ENCODE measurements around the gene AMOTL1. TPM values are rescaled to one million over a fixed set of nuclear protein-coding genes. Genes with fewer than 3 reads are reported as not detected.

The AMOTL1 gene
- total RNA-seq, 1 donor from 2014 or later: 57.1 TPM

- DNase-seq (ENCODE audit: extremely low read depth, low read depth, low spot score): no peak
Measured at GRCh38 chr11:94923004-94923334, 154.8 kb downstream of the AMOTL1 start.

DNA sequence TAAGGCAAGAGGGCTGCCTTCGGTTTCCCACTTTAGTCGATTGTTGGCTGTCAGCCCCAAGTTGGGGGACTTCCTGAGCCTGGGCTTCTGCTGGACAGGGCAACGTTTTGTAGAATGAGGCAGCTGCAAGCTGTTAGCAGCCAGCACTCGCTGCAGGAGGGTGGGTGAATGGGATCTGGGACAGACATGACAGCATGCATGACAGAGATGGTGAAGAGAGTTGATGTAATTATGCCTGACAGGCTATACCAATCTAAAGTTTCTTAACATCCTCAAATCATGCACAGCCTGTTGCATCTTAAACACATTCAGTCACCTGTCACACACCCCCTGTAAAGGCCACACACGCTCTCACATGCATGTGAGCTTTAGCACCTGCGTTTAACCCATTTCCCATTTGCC lies 156.0 kb downstream of the AMOTL1 start:
- DNase-seq (ENCODE audit: extremely low read depth, low read depth, low spot score): no peak

GRCh38 chr11:94924612-94925011 lies 156.5 kb downstream of the AMOTL1 start:
- no peak for DNase-seq (ENCODE audit: extremely low read depth, low read depth, low spot score)

GRCh38 chr11:94925422-94926270 lies 157.5 kb downstream of the AMOTL1 start:
- DNase-seq (ENCODE audit: extremely low read depth, low read depth, low spot score): no peak

DNA sequence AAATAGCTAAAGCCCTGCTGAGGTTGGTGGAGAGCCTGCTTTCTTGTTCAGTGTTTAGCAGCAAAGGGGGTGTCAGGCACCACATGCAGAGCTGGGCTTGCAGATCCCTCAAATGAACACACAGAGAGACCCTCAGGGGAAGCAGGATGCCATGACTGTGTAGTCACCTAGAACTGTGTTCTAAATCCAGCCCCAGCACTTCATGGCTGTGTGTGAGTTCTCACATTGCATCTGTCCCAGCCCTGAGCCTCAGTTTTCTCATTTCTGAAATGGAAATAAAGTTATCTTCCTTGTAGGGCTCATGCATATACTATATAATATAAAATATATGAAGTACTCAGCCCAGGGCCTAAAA lies 158.1 kb downstream of the AMOTL1 start:
- no peak for DNase-seq (ENCODE audit: extremely low read depth, low read depth, low spot score)

Other genes starting within 250 kb of the AMOTL1 start
- gene FUT4, start 224.4 kb upstream of the AMOTL1 start, total RNA-seq: 6.7 and 8.7 TPM in 2 replicates
- gene PIWIL4, start 201.0 kb upstream of the AMOTL1 start, total RNA-seq: 1.1 and 4.0 TPM in 2 replicates
- gene CWC15, start 205.2 kb downstream of the AMOTL1 start, total RNA-seq: 48.0 and 52.9 TPM in 2 replicates
- gene KDM4D, start 205.4 kb downstream of the AMOTL1 start, total RNA-seq: 0.58 and 0.99 TPM in 2 replicates